Astrocyte (in vitro differentiated cells and primary cell): ENCODE data around the gene PPP2R5A. TPM values are rescaled to one million over a fixed set of nuclear protein-coding genes. Genes with fewer than 3 reads are reported as not detected.
A peak's percentile ranks its signal among the peaks of the same experiment; 100 is the strongest.

Experiments used
- DNase-seq: peaks from one replicate; pipeline ENCODE4 v3.0.0-alpha.2; 2010; ENCODE audit warnings: low read depth
- FAIRE-seq: peaks from 2 replicates; lab custom pipeline; 2011; peaks lifted over from hg19 to GRCh38; lab: Jason Lieb, UNC
- H2AFZ ChIP-seq: 2 replicates; pipeline ENCODE4 v1.6.0; 2012; ENCODE audit warnings: low read depth, low read length, inconsistent platforms
- H3K27ac ChIP-seq: 2 replicates; pipeline ENCODE4 v1.5.1; 2011; ENCODE audit warnings: low read depth, low read length, inconsistent platforms
- H3K27me3 ChIP-seq: 2 replicates; pipeline ENCODE4 v1.6.0; 2011; ENCODE audit warnings: low read length, inconsistent platforms; ENCODE audit not compliant: insufficient read depth
- H3K36me3 ChIP-seq: 2 replicates; pipeline ENCODE4 v1.5.1; 2011; ENCODE audit warnings: low read length, inconsistent platforms; ENCODE audit not compliant: insufficient read depth
- H3K4me1 ChIP-seq: 2 replicates; pipeline ENCODE4 v1.5.1; 2011; ENCODE audit warnings: low read length, inconsistent platforms; ENCODE audit not compliant: insufficient read depth
- H3K4me2 ChIP-seq: 2 replicates; pipeline ENCODE4 v1.6.0; 2012; ENCODE audit warnings: low read length, inconsistent platforms
- H3K4me3 ChIP-seq: 2 replicates; pipeline ENCODE4 v1.5.1; 2011; ENCODE audit warnings: low read depth, mild to moderate bottlenecking, low read length, inconsistent platforms; ENCODE audit not compliant: insufficient read depth
- H3K79me2 ChIP-seq: 2 replicates; pipeline ENCODE4 v1.6.0; 2012; ENCODE audit warnings: mild to moderate bottlenecking, low read length, inconsistent platforms; ENCODE audit not compliant: insufficient read depth
- H3K9ac ChIP-seq: 2 replicates; pipeline ENCODE4 v1.6.0; 2012; ENCODE audit warnings: mild to moderate bottlenecking, low read length, inconsistent platforms
- H3K9me3 ChIP-seq: 2 replicates; pipeline ENCODE4 v1.5.1; 2012; ENCODE audit warnings: low read depth, mild to moderate bottlenecking, low read length, inconsistent platforms; ENCODE audit not compliant: insufficient read depth
- H4K20me1 ChIP-seq: 2 replicates; pipeline ENCODE4 v1.6.0; 2012; ENCODE audit warnings: low read length, inconsistent platforms; ENCODE audit not compliant: insufficient read depth
- H3K27ac Mint-ChIP-seq: one replicate; pipeline ENCODE4 v1.8.0; 2021; ENCODE audit warnings: mild to moderate bottlenecking, mixed read lengths; ENCODE audit not compliant: unreplicated experiment
- H3K27me3 Mint-ChIP-seq: one replicate; pipeline ENCODE4 v1.8.0; 2021; ENCODE audit warnings: low read depth, mixed read lengths; ENCODE audit not compliant: unreplicated experiment
- H3K36me3 Mint-ChIP-seq: one replicate; pipeline ENCODE4 v1.8.0; 2021; ENCODE audit warnings: low read depth, mixed read lengths; ENCODE audit not compliant: unreplicated experiment
- H3K4me1 Mint-ChIP-seq: one replicate; pipeline ENCODE4 v1.8.0; 2021; ENCODE audit warnings: low read depth, mixed read lengths; ENCODE audit not compliant: unreplicated experiment
- H3K4me3 Mint-ChIP-seq: one replicate; pipeline ENCODE4 v1.8.0; 2021; ENCODE audit warnings: mild to moderate bottlenecking, moderate library complexity, mixed read lengths; ENCODE audit not compliant: unreplicated experiment
- H3K9me3 Mint-ChIP-seq: one replicate; pipeline ENCODE4 v1.8.0; 2021; ENCODE audit warnings: mild to moderate bottlenecking, mixed read lengths; ENCODE audit not compliant: unreplicated experiment
- EZH2 ChIP-seq: IDR thresholded peaks from 2 replicates; pipeline ENCODE4 v1.6.1; 2012; ENCODE audit warnings: mild to moderate bottlenecking, low read length, inconsistent platforms; ENCODE audit not compliant: insufficient read depth
- total RNA-seq: library from RNA; stranded (reverse); gene quantifications from 2 replicates; pipeline ENCODE4 v1.2.1, GENCODE V29; 2021
- TF ChIP-seq, protein P1 (sequence below): IDR thresholded peaks from 2 replicates; pipeline ENCODE4 v1.5.1; 2011; ENCODE audit warnings: low read depth, mild to moderate bottlenecking, inconsistent platforms, low read length, moderate library complexity; ENCODE audit not compliant: insufficient read depth

PPP2R5A gene
- total RNA-seq, 1 donor from 2014 or later: 13.2 TPM

DNA sequence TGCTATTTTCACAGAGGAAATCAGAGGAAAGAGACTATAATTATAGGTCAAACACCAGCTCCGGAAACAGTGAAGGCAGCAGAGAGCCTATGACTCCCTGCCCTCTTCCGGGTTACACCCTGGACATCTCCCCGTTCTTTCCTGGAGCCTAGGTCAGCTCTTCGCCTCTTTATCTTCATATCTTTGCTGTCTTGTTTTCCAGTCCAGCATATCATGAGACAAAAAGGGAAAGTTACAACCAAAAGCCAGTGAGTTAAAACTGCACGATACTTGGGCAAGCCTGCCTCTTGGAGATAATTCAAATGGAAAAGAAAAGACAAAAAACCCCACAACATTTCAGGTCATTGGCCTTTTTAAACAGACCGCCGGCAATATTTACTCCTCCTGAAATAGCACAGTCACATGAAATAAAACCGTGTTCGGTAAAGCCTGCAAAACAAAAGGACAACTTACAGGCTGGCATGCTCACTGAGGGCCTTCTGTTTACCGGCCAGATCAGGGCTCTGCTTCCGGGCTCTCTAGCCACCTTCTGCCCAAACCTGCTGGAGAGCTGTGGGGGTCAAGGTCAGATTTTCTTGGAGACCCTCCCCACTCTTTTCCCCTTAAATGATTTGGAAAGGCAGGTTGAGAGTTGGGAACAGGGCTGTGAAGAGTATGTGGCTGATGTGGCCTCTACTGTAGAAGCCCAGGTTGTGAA is 42.8 kb upstream of the PPP2R5A start:
- Histone ChIP-seq H3K36me3 (no peaks in the 10 kb centered on the region), H4K20me1 (no peaks in the 10 kb centered on the region), H3K27ac (no peak overlapping the region), H2AFZ (peak overlapping the region; percentile 39), H3K27me3 (no peaks in the 10 kb centered on the region), H3K79me2 (no peaks in the 10 kb centered on the region), H3K4me1 (no peaks in the 10 kb centered on the region), H3K9me3 (no peaks in the 10 kb centered on the region), H3K9ac (no peak overlapping the region), H3K4me3 (no peak overlapping the region), H3K4me2 (no peak overlapping the region)
- no peak for TF ChIP-seq EZH2
- TF ChIP-seq, protein P1, sequence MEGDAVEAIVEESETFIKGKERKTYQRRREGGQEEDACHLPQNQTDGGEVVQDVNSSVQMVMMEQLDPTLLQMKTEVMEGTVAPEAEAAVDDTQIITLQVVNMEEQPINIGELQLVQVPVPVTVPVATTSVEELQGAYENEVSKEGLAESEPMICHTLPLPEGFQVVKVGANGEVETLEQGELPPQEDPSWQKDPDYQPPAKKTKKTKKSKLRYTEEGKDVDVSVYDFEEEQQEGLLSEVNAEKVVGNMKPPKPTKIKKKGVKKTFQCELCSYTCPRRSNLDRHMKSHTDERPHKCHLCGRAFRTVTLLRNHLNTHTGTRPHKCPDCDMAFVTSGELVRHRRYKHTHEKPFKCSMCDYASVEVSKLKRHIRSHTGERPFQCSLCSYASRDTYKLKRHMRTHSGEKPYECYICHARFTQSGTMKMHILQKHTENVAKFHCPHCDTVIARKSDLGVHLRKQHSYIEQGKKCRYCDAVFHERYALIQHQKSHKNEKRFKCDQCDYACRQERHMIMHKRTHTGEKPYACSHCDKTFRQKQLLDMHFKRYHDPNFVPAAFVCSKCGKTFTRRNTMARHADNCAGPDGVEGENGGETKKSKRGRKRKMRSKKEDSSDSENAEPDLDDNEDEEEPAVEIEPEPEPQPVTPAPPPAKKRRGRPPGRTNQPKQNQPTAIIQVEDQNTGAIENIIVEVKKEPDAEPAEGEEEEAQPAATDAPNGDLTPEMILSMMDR: no peak
- Mint-ChIP-seq H3K4me3 (no peak overlapping the region), H3K27ac (no peak overlapping the region), H3K36me3 (no peaks in the 10 kb centered on the region), H3K4me1 (peaks cover 10% of the 10 kb centered on the region), H3K9me3 (no peaks in the 10 kb centered on the region), H3K27me3 (peaks cover 9% of the 10 kb centered on the region)
- DNase-seq (no peak), FAIRE-seq (no peak)

DNA sequence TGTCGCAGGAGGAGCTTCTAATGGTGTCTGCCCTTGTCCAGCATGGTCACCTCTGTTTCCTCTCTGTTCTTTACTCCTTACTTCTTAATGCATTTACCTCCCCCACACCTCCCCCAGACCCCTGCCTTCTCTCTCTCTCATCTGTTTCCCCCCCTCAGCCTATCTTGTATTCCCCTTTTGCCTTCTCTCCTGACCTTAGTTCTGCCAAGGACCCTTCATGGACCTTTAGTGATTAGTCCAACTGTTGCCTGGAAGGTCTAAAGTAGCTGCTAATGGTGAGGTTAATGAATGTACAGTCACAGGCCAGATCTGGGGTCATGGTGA is 42.3 kb upstream of the PPP2R5A start:
- Mint-ChIP-seq H3K36me3 (no peaks in the 10 kb centered on the region), H3K9me3 (no peaks in the 10 kb centered on the region), H3K27me3 (peaks cover 9% of the 10 kb centered on the region), H3K4me3 (no peak overlapping the region), H3K27ac (no peak overlapping the region), H3K4me1 (peaks cover 10% of the 10 kb centered on the region)
- H3K27ac ChIP-seq: no peak overlapping the region
- FAIRE-seq: no peak
- H3K4me3 ChIP-seq: no peak overlapping the region
- H4K20me1 ChIP-seq: no peaks in the 10 kb centered on the region
- no peak overlapping the region for H3K9ac ChIP-seq
- H3K9me3 ChIP-seq: no peaks in the 10 kb centered on the region
- H3K4me1 ChIP-seq: no peaks in the 10 kb centered on the region
- TF ChIP-seq, protein P1: no peak
- TF ChIP-seq EZH2: no peak
- no peak overlapping the region for H2AFZ ChIP-seq
- H3K79me2 ChIP-seq: no peaks in the 10 kb centered on the region
- no peak for DNase-seq
- H3K36me3 ChIP-seq: no peaks in the 10 kb centered on the region
- H3K27me3 ChIP-seq: no peaks in the 10 kb centered on the region
- H3K4me2 ChIP-seq: no peak overlapping the region

DNA sequence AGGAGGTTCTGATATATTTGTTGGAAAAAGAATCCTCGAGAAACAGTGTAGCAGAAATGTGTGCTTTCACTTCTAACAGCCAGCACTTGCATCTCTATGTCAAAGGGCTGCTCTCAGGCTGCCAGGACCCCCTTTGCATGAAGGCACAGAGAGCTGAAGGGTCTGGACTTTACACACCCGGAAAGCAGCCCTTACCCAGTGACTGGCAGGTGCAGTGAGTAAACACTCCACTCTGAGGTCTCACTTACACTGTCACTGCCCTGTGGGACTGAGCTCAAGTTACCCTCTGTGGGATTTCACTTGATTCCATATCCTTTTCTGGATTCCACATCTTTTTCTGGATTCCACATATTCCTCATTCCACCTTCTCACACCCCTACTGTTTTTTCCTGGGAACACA is 40.8 kb upstream of the PPP2R5A start:
- H4K20me1 ChIP-seq: no peaks in the 10 kb centered on the region
- no peaks in the 10 kb centered on the region for H3K9me3 Mint-ChIP-seq
- no peaks in the 10 kb centered on the region for H3K27me3 ChIP-seq
- H3K79me2 ChIP-seq: no peaks in the 10 kb centered on the region
- H3K27ac ChIP-seq: no peak overlapping the region
- H3K4me1 ChIP-seq: no peaks in the 10 kb centered on the region
- H3K4me3 Mint-ChIP-seq: no peak overlapping the region
- no peaks in the 10 kb centered on the region for H3K36me3 Mint-ChIP-seq
- no peak overlapping the region for H3K27ac Mint-ChIP-seq
- no peak overlapping the region for H3K4me3 ChIP-seq
- H3K4me2 ChIP-seq: no peak overlapping the region
- H3K9ac ChIP-seq: no peak overlapping the region
- TF ChIP-seq EZH2: no peak
- TF ChIP-seq, protein P1: no peak
- H3K9me3 ChIP-seq: no peaks in the 10 kb centered on the region
- H3K36me3 ChIP-seq: no peaks in the 10 kb centered on the region
- H3K4me1 Mint-ChIP-seq: peaks cover 9% of the 10 kb centered on the region
- H2AFZ ChIP-seq: no peak overlapping the region
- no peak for DNase-seq
- peaks cover 9% of the 10 kb centered on the region for H3K27me3 Mint-ChIP-seq
- no peak for FAIRE-seq
